Bone marrow (tissue), 2 donors: ENCODE results near the gene IMPA2.

Experiments
- DNase-seq, 2 donors: peaks; one replicate each; lab custom pipeline; 2025; lab: John Stamatoyannopoulos, UW

IMPA2 gene

GRCh38 chr18:12008842-12009580, 27.7 kb downstream of the IMPA2 start:
- no peak for DNase-seq

GRCh38 chr18:12009581-12010140, 28.4 kb downstream of the IMPA2 start:
- DNase-seq: no peak

GRCh38 chr18:12010187-12010802, 29.0 kb downstream of the IMPA2 start:
- DNase-seq: no peak

- DNase-seq: no peak
Observed at GRCh38 chr18:12011199-12011956, 30.1 kb downstream of the IMPA2 start.

GRCh38 chr18:12011957-12012549, 30.7 kb downstream of the IMPA2 start:
- DNase-seq: no peak

- DNase-seq: no peak
Observed at GRCh38 chr18:12012697-12013096, 31.4 kb downstream of the IMPA2 start.

GRCh38 chr18:12013186-12013916, 32.0 kb downstream of the IMPA2 start:
- DNase-seq: no peak

- no peak for DNase-seq
Observed at GRCh38 chr18:12014086-12014485, 32.8 kb downstream of the IMPA2 start.

- DNase-seq: no peak
Observed at GRCh38 chr18:12014521-12015415, 33.5 kb downstream of the IMPA2 start.

- no peak for DNase-seq
Observed at GRCh38 chr18:12015416-12016062, 34.2 kb downstream of the IMPA2 start.

- DNase-seq: no peak
Observed at GRCh38 chr18:12017081-12017480, 35.8 kb downstream of the IMPA2 start.

GRCh38 chr18:12018861-12019260, 37.6 kb downstream of the IMPA2 start:
- DNase-seq: no peak

GRCh38 chr18:12021077-12021476, 39.8 kb downstream of the IMPA2 start:
- no peak for DNase-seq

GRCh38 chr18:12021596-12021995, 40.3 kb downstream of the IMPA2 start:
- no peak for DNase-seq

GRCh38 chr18:12023375-12023774, 42.1 kb downstream of the IMPA2 start:
- no peak for DNase-seq

- no peak for DNase-seq
Observed at GRCh38 chr18:12026562-12026961, 45.3 kb downstream of the IMPA2 start.

- DNase-seq: no peak
Observed at GRCh38 chr18:12027046-12027445, 45.7 kb downstream of the IMPA2 start.

GRCh38 chr18:12027480-12027879, 46.2 kb downstream of the IMPA2 start:
- no peak for DNase-seq

- DNase-seq: no peak
Observed at GRCh38 chr18:12028040-12028628, 46.8 kb downstream of the IMPA2 start.

- DNase-seq: no peak
Observed at GRCh38 chr18:12028674-12029073, 47.4 kb downstream of the IMPA2 start.
